Putamen (tissue), 1 donor: ENCODE results near the gene SLC25A3.
"Not testable (repeated sequence)": the region's sequence is repeated elsewhere in the genome, so short reads cannot be mapped to it uniquely, and the experiment has no call there.

Experiments
- DNase-seq: peaks from one replicate; pipeline ENCODE4 v3.0.0-alpha.2; 2016; ENCODE audit warnings: low spot score

The SLC25A3 gene

GRCh38 chr12:98595243-98595988 lies 1.9 kb downstream of the SLC25A3 start:
- no peak for DNase-seq

- not testable (repeated sequence) for DNase-seq
Observed at GRCh38 chr12:98597313-98597712, 3.8 kb downstream of the SLC25A3 start.

- no peak for DNase-seq
Observed at GRCh38 chr12:98601924-98602323, 8.4 kb downstream of the SLC25A3 start.

GRCh38 chr12:98606359-98606988 lies 13.0 kb downstream of the SLC25A3 start:
- DNase-seq, result no peak

- DNase-seq, result no peak
Observed at GRCh38 chr12:98610596-98610995, 17.1 kb downstream of the SLC25A3 start.

- DNase-seq, result no peak
Observed at GRCh38 chr12:98612696-98613334, 19.3 kb downstream of the SLC25A3 start.

- no peak for DNase-seq
Observed at GRCh38 chr12:98618952-98619351, 25.5 kb downstream of the SLC25A3 start.

GRCh38 chr12:98635657-98636323 lies 42.3 kb downstream of the SLC25A3 start:
- no peak for DNase-seq

GRCh38 chr12:98637068-98637467 lies 43.6 kb downstream of the SLC25A3 start:
- no peak for DNase-seq

GRCh38 chr12:98638009-98638408 lies 44.5 kb downstream of the SLC25A3 start:
- DNase-seq, result no peak

- no peak for DNase-seq
Observed at GRCh38 chr12:98639491-98639890, 46.0 kb downstream of the SLC25A3 start.

GRCh38 chr12:98642801-98643200 lies 49.3 kb downstream of the SLC25A3 start:
- DNase-seq, result not testable (repeated sequence)

- no peak for DNase-seq
Observed at GRCh38 chr12:98644433-98644711, 50.9 kb downstream of the SLC25A3 start.

GRCh38 chr12:98644712-98645571 lies 51.5 kb downstream of the SLC25A3 start, which contains the start of the genes APAF1 and IKBIP:
TSS of gene APAF1 (plus strand) at chr12:98645290. CDS start at chr12:98648360, 3,070 bp downstream.
TSS of gene IKBIP (minus strand) at chr12:98644788. CDS start at chr12:98644701, 87 bp downstream.
- peak; percentile 96 for DNase-seq

GRCh38 chr12:98645572-98646067 lies 52.1 kb downstream of the SLC25A3 start:
- peak; percentile 22 for DNase-seq

- DNase-seq, result peak; percentile 1
Observed at GRCh38 chr12:98646294-98647090, 53.0 kb downstream of the SLC25A3 start.

- DNase-seq, result no peak
Observed at GRCh38 chr12:98651328-98651727, 57.8 kb downstream of the SLC25A3 start.

- peak; percentile 35 for DNase-seq
Observed at GRCh38 chr12:98653866-98654493, 60.5 kb downstream of the SLC25A3 start.
